ENCODE measurements around the gene PACS2.
"Not testable (repeated sequence)": the region's sequence is repeated elsewhere in the genome, so short reads cannot be mapped to it uniquely, and the experiment has no call there.

The PACS2 gene

GRCh38 chr14:105290621-105291346, 23.8 kb upstream of the PACS2 start:
- DNase-seq = no peak

- no peak for DNase-seq
Measured at GRCh38 chr14:105292826-105293711, 21.5 kb upstream of the PACS2 start.

GRCh38 chr14:105294142-105294597, 20.4 kb upstream of the PACS2 start:
- DNase-seq = peak; percentile 50

- DNase-seq = not testable (repeated sequence)
Measured at GRCh38 chr14:105297311-105297710, 17.2 kb upstream of the PACS2 start.

- peak; percentile 5 for DNase-seq
Measured at GRCh38 chr14:105299654-105300541, 14.7 kb upstream of the PACS2 start.

- no peak for DNase-seq
Measured at GRCh38 chr14:105300542-105301102, 13.9 kb upstream of the PACS2 start, which contains the start of gene BRF1. Gene BRF1 (minus strand): TSS chr14:105301001. CDS start chr14:105300629, 372 bp downstream.

- peak; percentile 98 for DNase-seq
Measured at GRCh38 chr14:105301103-105301914, 13.2 kb upstream of the PACS2 start.

GRCh38 chr14:105301915-105302249, 12.7 kb upstream of the PACS2 start:
- DNase-seq = not testable (repeated sequence)

GRCh38 chr14:105303949-105304348, 10.6 kb upstream of the PACS2 start:
- no peak for DNase-seq

- DNase-seq = no peak
Measured at GRCh38 chr14:105304565-105304964, 10.0 kb upstream of the PACS2 start.

GRCh38 chr14:105305345-105305744, 9.2 kb upstream of the PACS2 start:
- no peak for DNase-seq

- DNase-seq = no peak
Measured at GRCh38 chr14:105305791-105306190, 8.8 kb upstream of the PACS2 start.

- DNase-seq = no peak
Measured at GRCh38 chr14:105307052-105307727, 7.4 kb upstream of the PACS2 start.

GRCh38 chr14:105309371-105309770, 5.2 kb upstream of the PACS2 start:
- DNase-seq = no peak

GRCh38 chr14:105311838-105312237, 2.7 kb upstream of the PACS2 start:
- DNase-seq = no peak

GRCh38 chr14:105312973-105313372, 1.6 kb upstream of the PACS2 start:
- DNase-seq = no peak

GRCh38 chr14:105313381-105314286, 914 bp upstream of the PACS2 start:
- DNase-seq = no peak

GRCh38 chr14:105315211-105315721, 718 bp downstream of the PACS2 start:
- DNase-seq = peak; percentile 61

- DNase-seq = no peak
Measured at GRCh38 chr14:105315941-105316576, 1.5 kb downstream of the PACS2 start.
